Central memory CD8-positive, alpha-beta T cell (primary cell): Measurements from ENCODE around the gene BCR.

Source experiments
- ATAC-seq: fragments of 150-1000 bp; cut with Tn5 transposase; replicated peaks from 2 replicates; pipeline ENCODE4 v1.10.0; 2022; ENCODE audit warnings: mild to moderate bottlenecking, moderate FRiP score, moderate number of reproducible peaks; ENCODE audit not compliant: poor library complexity, severe bottlenecking; ENCODE audit errors: extremely low read depth
- DNase-seq, 2 donors: peaks; one replicate each; pipeline ENCODE4 v3.0.0; 2021; ENCODE audit warnings: low spot score in 2 of 2
- H3K27ac Mint-ChIP-seq: one replicate; pipeline ENCODE4 v1.8.0; 2022; ENCODE audit warnings: low read depth, mild to moderate bottlenecking, moderate library complexity, mixed read lengths
- H3K27me3 Mint-ChIP-seq: one replicate; pipeline ENCODE4 v1.8.0; 2022; ENCODE audit warnings: mixed read lengths
- H3K36me3 Mint-ChIP-seq: one replicate; pipeline ENCODE4 v1.8.0; 2022; ENCODE audit warnings: mild to moderate bottlenecking, moderate library complexity, mixed read lengths; ENCODE audit not compliant: insufficient read depth
- H3K4me1 Mint-ChIP-seq: one replicate; pipeline ENCODE4 v1.8.0; 2022; ENCODE audit warnings: mixed read lengths
- H3K4me3 Mint-ChIP-seq: one replicate; pipeline ENCODE4 v1.8.0; 2022; ENCODE audit warnings: mild to moderate bottlenecking, moderate library complexity, mixed read lengths
- H3K9me3 Mint-ChIP-seq: one replicate; pipeline ENCODE4 v1.8.0; 2022; ENCODE audit warnings: mixed read lengths

Gene BCR

GRCh38 chr22:23199159-23199558 lies 18.9 kb downstream of the BCR start:
- peaks cover 41% of the 10 kb centered on the region for H3K4me1 Mint-ChIP-seq
- H3K9me3 Mint-ChIP-seq: no peaks in the 10 kb centered on the region
- no peak for ATAC-seq
- no peaks in the 10 kb centered on the region for H3K27me3 Mint-ChIP-seq
- peak overlapping the region; percentile 65 for H3K27ac Mint-ChIP-seq
- H3K36me3 Mint-ChIP-seq: peaks cover 22% of the 10 kb centered on the region
- no peak overlapping the region for H3K4me3 Mint-ChIP-seq
- no peak for DNase-seq

- Mint-ChIP-seq H3K36me3 (peaks cover 19% of the 10 kb centered on the region), H3K4me1 (peaks cover 46% of the 10 kb centered on the region), H3K9me3 (no peaks in the 10 kb centered on the region), H3K27me3 (no peaks in the 10 kb centered on the region), H3K4me3 (no peak overlapping the region), H3K27ac (peak overlapping the region; percentile 59)
- no peak for DNase-seq
- no peak for ATAC-seq
Measured at GRCh38 chr22:23200898-23201297, 20.6 kb downstream of the BCR start.

- Mint-ChIP-seq H3K4me3 (no peak overlapping the region), H3K9me3 (no peaks in the 10 kb centered on the region), H3K27me3 (no peaks in the 10 kb centered on the region), H3K36me3 (peaks cover 19% of the 10 kb centered on the region), H3K27ac (no peak overlapping the region), H3K4me1 (peaks cover 47% of the 10 kb centered on the region)
- ATAC-seq (no peak), DNase-seq (no peak)
Measured at GRCh38 chr22:23202812-23203451, 22.6 kb downstream of the BCR start.

- ATAC-seq (no peak), DNase-seq (no peak)
- H3K27me3 Mint-ChIP-seq: no peaks in the 10 kb centered on the region
- peaks cover 16% of the 10 kb centered on the region for H3K36me3 Mint-ChIP-seq
- no peaks in the 10 kb centered on the region for H3K9me3 Mint-ChIP-seq
- peaks cover 43% of the 10 kb centered on the region for H3K4me1 Mint-ChIP-seq
- H3K27ac Mint-ChIP-seq: no peak overlapping the region
- no peak overlapping the region for H3K4me3 Mint-ChIP-seq
Measured at GRCh38 chr22:23203452-23204124, 23.3 kb downstream of the BCR start.

- peaks cover 46% of the 10 kb centered on the region for H3K4me1 Mint-ChIP-seq
- H3K4me3 Mint-ChIP-seq: no peak overlapping the region
- no peaks in the 10 kb centered on the region for H3K27me3 Mint-ChIP-seq
- DNase-seq: no peak
- H3K9me3 Mint-ChIP-seq: no peaks in the 10 kb centered on the region
- no peak overlapping the region for H3K27ac Mint-ChIP-seq
- H3K36me3 Mint-ChIP-seq: peaks cover 16% of the 10 kb centered on the region
- ATAC-seq: no peak
Measured at GRCh38 chr22:23204125-23204488, 23.8 kb downstream of the BCR start.

GRCh38 chr22:23204541-23205157 lies 24.3 kb downstream of the BCR start:
- ATAC-seq (no peak), DNase-seq (no peak)
- peaks cover 14% of the 10 kb centered on the region for H3K36me3 Mint-ChIP-seq
- H3K27ac Mint-ChIP-seq: no peak overlapping the region
- no peaks in the 10 kb centered on the region for H3K27me3 Mint-ChIP-seq
- H3K4me3 Mint-ChIP-seq: no peak overlapping the region
- H3K4me1 Mint-ChIP-seq: peaks cover 41% of the 10 kb centered on the region
- no peaks in the 10 kb centered on the region for H3K9me3 Mint-ChIP-seq

GRCh38 chr22:23205339-23206049 lies 25.2 kb downstream of the BCR start:
- no peak for DNase-seq
- Mint-ChIP-seq H3K4me1 (peaks cover 43% of the 10 kb centered on the region), H3K27me3 (no peaks in the 10 kb centered on the region), H3K27ac (no peak overlapping the region), H3K4me3 (no peak overlapping the region), H3K9me3 (no peaks in the 10 kb centered on the region), H3K36me3 (peaks cover 13% of the 10 kb centered on the region)
- ATAC-seq: no peak

GRCh38 chr22:23206915-23207314 lies 26.6 kb downstream of the BCR start:
- Mint-ChIP-seq H3K4me3 (no peak overlapping the region), H3K4me1 (peaks cover 52% of the 10 kb centered on the region), H3K36me3 (peaks cover 6% of the 10 kb centered on the region), H3K27me3 (no peaks in the 10 kb centered on the region), H3K27ac (no peak overlapping the region), H3K9me3 (no peaks in the 10 kb centered on the region)
- ATAC-seq: no peak
- no peak for DNase-seq

GRCh38 chr22:23207729-23208393 lies 27.6 kb downstream of the BCR start:
- ATAC-seq: no peak
- no peak for DNase-seq
- Mint-ChIP-seq H3K4me3 (no peak overlapping the region), H3K36me3 (peaks cover 4% of the 10 kb centered on the region), H3K9me3 (no peaks in the 10 kb centered on the region), H3K27ac (no peak overlapping the region), H3K27me3 (no peaks in the 10 kb centered on the region), H3K4me1 (peaks cover 52% of the 10 kb centered on the region)

- no peak for DNase-seq
- H3K27me3 Mint-ChIP-seq: no peaks in the 10 kb centered on the region
- H3K9me3 Mint-ChIP-seq: no peaks in the 10 kb centered on the region
- no peak for ATAC-seq
- H3K36me3 Mint-ChIP-seq: peaks cover 13% of the 10 kb centered on the region
- peaks cover 66% of the 10 kb centered on the region for H3K4me1 Mint-ChIP-seq
- H3K27ac Mint-ChIP-seq: peak overlapping the region; percentile 59
- H3K4me3 Mint-ChIP-seq: no peak overlapping the region
Measured at GRCh38 chr22:23210428-23211170, 30.3 kb downstream of the BCR start.

GRCh38 chr22:23211622-23212021 lies 31.3 kb downstream of the BCR start:
- Mint-ChIP-seq H3K4me3 (no peak overlapping the region), H3K36me3 (peaks cover 17% of the 10 kb centered on the region), H3K27me3 (no peaks in the 10 kb centered on the region), H3K27ac (peak overlapping the region; percentile 59), H3K4me1 (peaks cover 74% of the 10 kb centered on the region), H3K9me3 (no peaks in the 10 kb centered on the region)
- DNase-seq: no peak
- ATAC-seq: no peak
